ENCODE data around the gene SPOCK2.

GRCh38 chr10:72027498-72027897, 60.9 kb downstream of the SPOCK2 start:
- TF ChIP-seq CTCF (IDR thresholded peaks at IDR 0.05) (no peak), POLR2A (IDR thresholded peaks at IDR 0.05) (no peak)
